ENCODE measurements around the gene NDUFB7.
A peak's percentile ranks its signal among the peaks of the same experiment; 100 is the strongest.
"Not testable (repeated sequence)": the region's sequence is repeated elsewhere in the genome, so short reads cannot be mapped to it uniquely, and the experiment has no call there.

The NDUFB7 gene

GRCh38 chr19:14553042-14553938 is 18.6 kb downstream of the NDUFB7 start:
- TF ChIP-seq CTCF (IDR thresholded peaks at IDR 0.05; ENCODE audit: unreplicated experiment in 3 of 3), result no peak
- Mint-ChIP-seq H3K9me3 (no peaks in the 10 kb centered on the region), H3K4me3 (no peak overlapping the region), H3K36me3 (ENCODE audit: low read depth) (peaks cover 6% of the 10 kb centered on the region), H3K27ac (peak overlapping the region in 1 of 3 experiments; percentile 42), H3K4me1 (peaks cover 33% of the 10 kb centered on the region), H3K27me3 (ENCODE audit: low read depth) (no peaks in the 10 kb centered on the region)

DNA sequence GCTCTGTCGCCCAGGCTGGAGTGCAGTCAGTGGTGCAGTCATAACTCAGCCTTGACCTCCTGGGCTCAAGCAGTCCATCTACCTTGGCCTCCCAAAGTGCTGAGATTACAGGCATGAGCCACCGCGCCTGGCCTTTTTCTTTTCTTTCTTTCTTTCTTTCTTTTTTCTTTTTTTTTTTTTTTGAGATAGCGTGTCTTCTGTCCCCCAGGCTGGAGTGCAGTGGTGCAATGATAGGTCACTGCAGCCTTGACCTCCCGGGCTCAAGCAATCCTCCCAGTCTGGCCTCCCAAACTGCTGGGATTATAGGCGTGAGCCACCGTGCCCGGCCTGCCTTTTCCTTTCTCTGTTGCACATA is 19.9 kb downstream of the NDUFB7 start:
- Mint-ChIP-seq H3K27ac (peak overlapping the region in 2 of 3 experiments; percentile 27 to 88), H3K4me1 (peaks cover 34% of the 10 kb centered on the region), H3K4me3 (peak overlapping the region in 1 of 3 experiments; percentile 41)
- not testable (repeated sequence) for H3K9me3 Mint-ChIP-seq; H3K27me3 Mint-ChIP-seq (ENCODE audit: low read depth); H3K36me3 Mint-ChIP-seq (ENCODE audit: low read depth)

GRCh38 chr19:14551134-14552005 is 20.5 kb downstream of the NDUFB7 start:
- not testable (repeated sequence) for H3K27me3 Mint-ChIP-seq (ENCODE audit: low read depth); H3K9me3 Mint-ChIP-seq; H3K36me3 Mint-ChIP-seq (ENCODE audit: low read depth)
- peak overlapping the region in 2 of 3 experiments; percentile 23 to 41 for H3K4me3 Mint-ChIP-seq
- peaks cover 33% of the 10 kb centered on the region for H3K4me1 Mint-ChIP-seq
- TF ChIP-seq CTCF (IDR thresholded peaks at IDR 0.05; ENCODE audit: unreplicated experiment in 3 of 3), result peak in 2 of 3 experiments; percentile 13 to 40
- H3K27ac Mint-ChIP-seq, result peak overlapping the region; percentile 40 to 88 (median 72)

DNA sequence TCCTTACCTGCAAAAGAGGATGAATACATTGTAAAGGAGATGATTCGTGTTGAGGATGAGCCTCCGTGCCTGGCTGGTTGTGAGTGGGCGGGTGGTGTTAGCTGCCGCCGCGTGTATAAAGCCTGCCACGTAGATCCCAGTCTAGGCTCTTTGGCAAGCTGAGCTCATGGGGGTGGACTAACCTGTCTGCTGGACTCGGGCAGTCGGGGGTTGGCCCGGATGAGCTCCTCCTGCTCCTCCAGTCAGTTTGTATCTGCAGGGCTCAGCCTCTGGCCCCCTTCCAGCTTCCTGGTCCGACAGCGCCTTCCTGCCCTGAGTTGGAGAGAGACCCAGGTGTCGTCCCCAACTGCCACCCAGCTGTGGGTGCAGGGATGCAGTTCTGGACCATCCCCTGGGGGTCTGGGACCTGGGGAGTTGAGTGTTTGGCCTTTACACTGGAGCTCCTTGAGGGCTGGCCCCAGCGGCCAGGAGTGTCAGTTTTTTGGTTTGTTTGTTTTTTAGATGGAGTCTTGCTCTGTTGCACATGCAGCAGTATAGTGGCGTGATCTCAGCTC is 21.6 kb downstream of the NDUFB7 start:
- H3K4me1 Mint-ChIP-seq, result peaks cover 33% of the 10 kb centered on the region
- no peak overlapping the region for H3K4me3 Mint-ChIP-seq
- H3K36me3 Mint-ChIP-seq (ENCODE audit: low read depth), result peaks cover 8% of the 10 kb centered on the region
- peak overlapping the region; percentile 40 to 79 (median 49) for H3K27ac Mint-ChIP-seq
- no peaks in the 10 kb centered on the region for H3K27me3 Mint-ChIP-seq (ENCODE audit: low read depth)
- TF ChIP-seq CTCF (IDR thresholded peaks at IDR 0.05; ENCODE audit: unreplicated experiment in 3 of 3), result no peak
- H3K9me3 Mint-ChIP-seq, result no peaks in the 10 kb centered on the region

DNA sequence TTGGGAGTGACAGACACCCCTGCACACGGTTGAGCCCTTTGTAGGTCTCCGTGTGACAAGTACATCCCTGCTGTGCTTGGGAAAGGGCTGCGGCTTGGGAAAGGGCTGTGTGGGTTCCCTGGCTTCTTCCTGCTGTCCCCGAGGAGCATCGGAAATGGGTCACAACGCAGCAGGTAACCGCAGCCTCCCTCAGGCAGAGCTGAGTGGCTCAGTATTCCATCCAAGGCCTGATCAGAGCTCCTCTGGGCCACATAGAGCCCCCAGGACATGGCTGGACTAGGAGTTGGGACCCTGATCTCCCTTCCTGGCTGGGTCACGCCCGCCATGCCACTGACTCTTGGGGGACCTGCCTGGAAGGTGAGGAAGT is 26.2 kb downstream of the NDUFB7 start:
- H3K36me3 Mint-ChIP-seq (ENCODE audit: low read depth), result peaks cover 12% of the 10 kb centered on the region
- TF ChIP-seq CTCF (IDR thresholded peaks at IDR 0.05; ENCODE audit: unreplicated experiment in 3 of 3), result no peak
- H3K9me3 Mint-ChIP-seq, result no peaks in the 10 kb centered on the region
- peak overlapping the region in 2 of 3 experiments; percentile 49 to 74 for H3K27ac Mint-ChIP-seq
- peaks cover 28% of the 10 kb centered on the region for H3K4me1 Mint-ChIP-seq
- no peaks in the 10 kb centered on the region for H3K27me3 Mint-ChIP-seq (ENCODE audit: low read depth)
- no peak overlapping the region for H3K4me3 Mint-ChIP-seq

Data from nephron (organoid).